A673 (cell line): Measurements from ENCODE around the gene TMEM233. TPM values are rescaled to one million over a fixed set of nuclear protein-coding genes. Genes with fewer than 3 reads are reported as not detected.

Experiments used
- BruUV-seq: library from RNA; stranded (reverse); fragments of 400-500 nt; replicated peaks from 2 replicates; lab custom pipeline; 2021; lab: Mats Ljungman, UMichigan
- CTCF ChIA-PET: fragments of 300-600 bp; sonication (Branson Sonifier 250); formaldehyde crosslinking; loops from one replicate; lab custom pipeline; 2022; ENCODE audit warnings: antibody characterized with exemption; lab: Charles Lee
- POLR2A ChIA-PET: fragments of 300-600 bp; sonication (Branson Sonifier 250); formaldehyde crosslinking; loops from one replicate; lab custom pipeline; 2022; ENCODE audit warnings: antibody characterized with exemption; ENCODE audit not compliant: low non-redundant PET; lab: Charles Lee
- DNase-seq: peaks from one replicate; pipeline ENCODE4 v3.0.0-alpha.2; 2015; ENCODE audit warnings: low spot score
- H3K27ac ChIP-seq: fragments of 200-600 bp; sonication (generic); 2 replicates; pipeline ENCODE4 v1.5.1; 2016; ENCODE audit warnings: mixed run types, low read depth, mild to moderate bottlenecking, mixed read lengths, antibody characterized with exemption, low read length; ENCODE audit not compliant: poor library complexity, severe bottlenecking
- H3K27me3 ChIP-seq: fragments of 200-600 bp; sonication (generic); replicated peaks from 2 replicates; pipeline ENCODE4 v1.6.1; 2017; ENCODE audit warnings: mixed run types, low read depth, mild to moderate bottlenecking, mixed read lengths, antibody characterized with exemption, low read length; ENCODE audit not compliant: insufficient read depth, poor library complexity
- H3K36me3 ChIP-seq: fragments of 200-600 bp; sonication (generic); 2 replicates; pipeline ENCODE4 v1.6.1; 2016; ENCODE audit warnings: mixed run types, mild to moderate bottlenecking, mixed read lengths, antibody characterized with exemption, low read length; ENCODE audit not compliant: insufficient read depth, poor library complexity, severe bottlenecking
- H3K4me1 ChIP-seq: fragments of 200-600 bp; sonication (generic); 2 replicates; pipeline ENCODE4 v1.6.1; 2017; ENCODE audit warnings: mixed run types, mild to moderate bottlenecking, mixed read lengths, antibody characterized with exemption, low read length; ENCODE audit not compliant: insufficient read depth, poor library complexity, severe bottlenecking
- H3K4me3 ChIP-seq: fragments of 200-600 bp; sonication (generic); 2 replicates; pipeline ENCODE4 v1.5.1; 2016; ENCODE audit warnings: low read depth, mixed run types, mild to moderate bottlenecking, mixed read lengths, low read length; ENCODE audit not compliant: poor library complexity, severe bottlenecking
- H3K9me3 ChIP-seq: fragments of 200-600 bp; sonication (generic); 2 replicates; pipeline ENCODE4 v1.6.1; 2016; ENCODE audit warnings: mixed run types, low read depth, mild to moderate bottlenecking, mixed read lengths, antibody characterized with exemption, low read length; ENCODE audit not compliant: poor library complexity, severe bottlenecking
- CTCF ChIP-seq: fragments of 300-800, 200-600 bp; sonication (generic); conservative IDR thresholded peaks from 2 replicates; pipeline ENCODE4 v1.5.1; 2017; ENCODE audit warnings: low read depth, mild to moderate bottlenecking, antibody characterized with exemption, low read length, moderate library complexity, mixed read lengths
- EZH2 ChIP-seq: fragments of 200-600 bp; sonication (generic); IDR thresholded peaks from 2 replicates; pipeline ENCODE4 v1.6.1; 2017; ENCODE audit warnings: borderline replicate concordance, low read depth, mild to moderate bottlenecking, mixed read lengths, antibody characterized with exemption, low read length; ENCODE audit not compliant: poor library complexity, severe bottlenecking
- intact Hi-C: fragments of 100-400 bp; cut with micrococcal nuclease; formaldehyde crosslinking; loops from one replicate; pipeline ENCODE4 v1.10.0; 2022; ENCODE audit not compliant: unreplicated experiment
- total RNA-seq: library from RNA; stranded (reverse); gene quantifications from 2 replicates; pipeline ENCODE4 v1.2.3, GENCODE V29; 2021

Gene TMEM233
- total RNA-seq, 1 experiment from 2014 or later = 10.7 TPM

GRCh38 chr12:119671070-119671469 lies 77.5 kb downstream of the TMEM233 start:
- ChIA-PET CTCF (no interaction called here), POLR2A (no interaction called here)
- peaks cover 9% of the 10 kb centered on the region for H3K4me1 ChIP-seq
- BruUV-seq = no TSS peak
- no peak for DNase-seq
- TF ChIP-seq EZH2 (no peak), CTCF (no peak)
- no peak overlapping the region for H3K27ac ChIP-seq
- intact Hi-C loops = no loop called here
- H3K4me3 ChIP-seq = no peak overlapping the region
- peaks cover 49% of the 10 kb centered on the region for H3K36me3 ChIP-seq
- H3K27me3 ChIP-seq = no peaks in the 10 kb centered on the region
- H3K9me3 ChIP-seq = no peaks in the 10 kb centered on the region

GRCh38 chr12:119672194-119672593 lies 78.6 kb downstream of the TMEM233 start:
- Histone ChIP-seq H3K27me3 (no peaks in the 10 kb centered on the region), H3K9me3 (no peaks in the 10 kb centered on the region), H3K36me3 (peaks cover 57% of the 10 kb centered on the region), H3K4me3 (no peak overlapping the region), H3K4me1 (peaks cover 1% of the 10 kb centered on the region), H3K27ac (no peak overlapping the region)
- DNase-seq = no peak
- BruUV-seq = no TSS peak
- POLR2A ChIA-PET = no interaction called here
- no peak for TF ChIP-seq EZH2
- no peak for TF ChIP-seq CTCF
- CTCF ChIA-PET = no interaction called here
- intact Hi-C loops = no loop called here

- H3K9me3 ChIP-seq = no peaks in the 10 kb centered on the region
- no peaks in the 10 kb centered on the region for H3K27me3 ChIP-seq
- CTCF ChIA-PET = no interaction called here
- intact Hi-C loops = no loop called here
- peaks cover 68% of the 10 kb centered on the region for H3K36me3 ChIP-seq
- DNase-seq = no peak
- H3K4me3 ChIP-seq = no peak overlapping the region
- H3K27ac ChIP-seq = no peak overlapping the region
- no peaks in the 10 kb centered on the region for H3K4me1 ChIP-seq
- POLR2A ChIA-PET = no interaction called here
- TF ChIP-seq CTCF = no peak
- no peak for TF ChIP-seq EZH2
- BruUV-seq = no TSS peak
These were observed 80.1 kb downstream of the TMEM233 start for GRCh38 chr12:119673634-119674033.
